GM21576 (cell line): ENCODE measurements around the gene GPR85.
"Not testable (repeated sequence)": the region's sequence is repeated elsewhere in the genome, so short reads cannot be mapped to it uniquely, and the experiment has no call there.

ENCODE experiments used
- ATAC-seq: cut with Tn5 transposase; IDR thresholded peaks from one replicate; pipeline ENCODE4 v1.9.1; 2021; ENCODE audit warnings: mild to moderate bottlenecking, moderate library complexity; ENCODE audit not compliant: unreplicated experiment

GPR85 gene

GRCh38 chr7:113084496-113085172 is 2.0 kb downstream of the GPR85 start:
- ATAC-seq, result no peak

- no peak for ATAC-seq
These were observed 2.7 kb downstream of the GPR85 start for GRCh38 chr7:113083816-113084495.

- peak; percentile 59 for ATAC-seq
These were observed 3.4 kb downstream of the GPR85 start for GRCh38 chr7:113083132-113083815.

GRCh38 chr7:113078331-113078730 is 8.3 kb downstream of the GPR85 start:
- no peak for ATAC-seq

- ATAC-seq, result no peak
These were observed 9.9 kb downstream of the GPR85 start for GRCh38 chr7:113076703-113077102.

GRCh38 chr7:113071465-113071864 is 15.2 kb downstream of the GPR85 start:
- peak; percentile 83 for ATAC-seq

- ATAC-seq, result no peak
These were observed 24.1 kb downstream of the GPR85 start for GRCh38 chr7:113062499-113062898.

- ATAC-seq, result no peak
These were observed 26.5 kb downstream of the GPR85 start for GRCh38 chr7:113060100-113060499.

- ATAC-seq, result no peak
These were observed 31.7 kb downstream of the GPR85 start for GRCh38 chr7:113054938-113055337.

- ATAC-seq, result not testable (repeated sequence)
These were observed 32.4 kb downstream of the GPR85 start for GRCh38 chr7:113054272-113054671.

- ATAC-seq, result not testable (repeated sequence)
These were observed 37.4 kb downstream of the GPR85 start for GRCh38 chr7:113049221-113049620.

GRCh38 chr7:113046453-113046852 is 40.2 kb downstream of the GPR85 start:
- no peak for ATAC-seq

- ATAC-seq, result no peak
These were observed 41.2 kb downstream of the GPR85 start for GRCh38 chr7:113045379-113045778.

GRCh38 chr7:113044394-113044793 is 42.2 kb downstream of the GPR85 start:
- ATAC-seq, result no peak

- no peak for ATAC-seq
These were observed 45.8 kb downstream of the GPR85 start for GRCh38 chr7:113040849-113041248.

- no peak for ATAC-seq
These were observed 52.7 kb downstream of the GPR85 start for GRCh38 chr7:113033959-113034358.
